ENCODE data around the gene NR2C2AP. TPM values are rescaled to one million over a fixed set of nuclear protein-coding genes. Genes with fewer than 3 reads are reported as not detected.
A peak's percentile ranks its signal among the peaks of the same experiment; 100 is the strongest.
"Not testable (repeated sequence)": the region's sequence is repeated elsewhere in the genome, so short reads cannot be mapped to it uniquely, and the experiment has no call there.

Gene NR2C2AP
- total RNA-seq, 2 experiments from 2014 or later = 34.7 to 46.6 TPM

- Mint-ChIP-seq H3K27ac (no peak overlapping the region), H3K27me3 (peaks cover 6% of the 10 kb centered on the region), H3K9me3 (ENCODE audit: low read depth) (no peaks in the 10 kb centered on the region), H3K36me3 (ENCODE audit: low read depth) (no peaks in the 10 kb centered on the region), H3K4me1 (no peaks in the 10 kb centered on the region), H3K4me3 (no peak overlapping the region)
- ChIA-PET POLR2A (no interaction called here), CTCF (interaction anchor here (0.5 kb wide), 1 partner anchor 68 kb away, joined by 3 read pairs; no protein-coding TSS in a partner anchor)
- DNase-seq = no peak
- ATAC-seq = no peak
- intact Hi-C loops (cut with DNase I, micrococcal nuclease) = no loop called here
Observed at GRCh38 chr19:19226663-19227062, 23.4 kb upstream of the NR2C2AP start.

GRCh38 chr19:19226204-19226603, 23.0 kb upstream of the NR2C2AP start:
- intact Hi-C loops (cut with DNase I, micrococcal nuclease) = no loop called here
- H3K4me3 Mint-ChIP-seq = no peak overlapping the region
- peaks cover 6% of the 10 kb centered on the region for H3K27me3 Mint-ChIP-seq
- ChIA-PET POLR2A (no interaction called here), CTCF (interaction anchor here (1.0 to 2.5 kb wide), 4 partner anchors 52 to 79 kb away, joined by 3 to 11 read pairs (median 4); partner anchors contain the start of gene MEF2B)
- DNase-seq = no peak
- ATAC-seq = no peak
- no peak overlapping the region for H3K27ac Mint-ChIP-seq
- no peaks in the 10 kb centered on the region for H3K36me3 Mint-ChIP-seq (ENCODE audit: low read depth)
- no peaks in the 10 kb centered on the region for H3K9me3 Mint-ChIP-seq (ENCODE audit: low read depth)
- H3K4me1 Mint-ChIP-seq = no peaks in the 10 kb centered on the region

DNA sequence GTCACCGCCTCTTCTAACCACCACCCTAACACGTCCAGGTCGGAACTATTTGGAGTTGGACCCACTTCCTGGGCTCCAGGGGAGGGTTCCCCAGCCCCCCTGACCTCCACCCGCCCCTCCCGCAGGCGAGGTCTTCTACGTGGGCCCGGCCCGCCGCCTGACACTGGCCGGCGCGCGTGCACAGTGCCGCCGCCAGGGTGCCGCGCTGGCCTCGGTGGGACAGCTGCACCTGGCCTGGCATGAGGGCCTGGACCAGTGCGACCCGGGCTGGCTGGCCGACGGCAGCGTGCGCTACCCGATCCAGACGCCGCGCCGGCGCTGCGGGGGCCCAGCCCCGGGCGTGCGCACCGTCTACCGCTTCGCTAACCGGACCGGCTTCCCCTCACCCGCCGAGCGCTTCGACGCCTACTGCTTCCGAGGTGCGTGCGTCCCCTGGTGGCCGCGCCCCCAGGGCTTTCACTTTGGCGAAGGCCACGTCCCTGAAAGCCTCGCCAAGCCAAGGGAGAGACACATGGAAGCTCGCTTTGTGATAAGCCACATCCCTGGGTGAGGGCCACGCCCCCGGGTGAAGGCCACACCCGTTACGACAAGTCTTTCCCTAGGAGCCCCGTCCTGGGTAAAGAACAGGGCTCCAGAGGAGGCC, 21.8 kb upstream of the NR2C2AP start:
- no peaks in the 10 kb centered on the region for H3K36me3 Mint-ChIP-seq (ENCODE audit: low read depth)
- peak; percentile 87 for DNase-seq
- intact Hi-C loops (cut with DNase I, micrococcal nuclease) = loop anchor here (1.0 to 2.0 kb wide), 5 partner anchors 22 to 86 kb away; partner anchors contain the start of genes BORCS8 (in 1 of the 2), NR2C2AP (in 1 of the 2), RFXANK (in 1 of the 2) and TMEM161A (in 1 of the 2)
- ChIA-PET CTCF (interaction anchor here (0.6 to 2.5 kb wide), 7 partner anchors 20 to 80 kb away, joined by 3 to 11 read pairs (median 3); partner anchors contain the start of genes MEF2B and NR2C2AP), POLR2A (interaction anchor here (1.2 kb wide), 1 partner anchor 22 kb away, joined by 4 read pairs; the partner anchor contains the start of gene NR2C2AP)
- H3K4me3 Mint-ChIP-seq = peak overlapping the region; percentile 61
- no peaks in the 10 kb centered on the region for H3K4me1 Mint-ChIP-seq
- no peaks in the 10 kb centered on the region for H3K9me3 Mint-ChIP-seq (ENCODE audit: low read depth)
- H3K27me3 Mint-ChIP-seq = peaks cover 6% of the 10 kb centered on the region
- H3K27ac Mint-ChIP-seq = no peak overlapping the region
- ATAC-seq = peak; percentile 90

DNA sequence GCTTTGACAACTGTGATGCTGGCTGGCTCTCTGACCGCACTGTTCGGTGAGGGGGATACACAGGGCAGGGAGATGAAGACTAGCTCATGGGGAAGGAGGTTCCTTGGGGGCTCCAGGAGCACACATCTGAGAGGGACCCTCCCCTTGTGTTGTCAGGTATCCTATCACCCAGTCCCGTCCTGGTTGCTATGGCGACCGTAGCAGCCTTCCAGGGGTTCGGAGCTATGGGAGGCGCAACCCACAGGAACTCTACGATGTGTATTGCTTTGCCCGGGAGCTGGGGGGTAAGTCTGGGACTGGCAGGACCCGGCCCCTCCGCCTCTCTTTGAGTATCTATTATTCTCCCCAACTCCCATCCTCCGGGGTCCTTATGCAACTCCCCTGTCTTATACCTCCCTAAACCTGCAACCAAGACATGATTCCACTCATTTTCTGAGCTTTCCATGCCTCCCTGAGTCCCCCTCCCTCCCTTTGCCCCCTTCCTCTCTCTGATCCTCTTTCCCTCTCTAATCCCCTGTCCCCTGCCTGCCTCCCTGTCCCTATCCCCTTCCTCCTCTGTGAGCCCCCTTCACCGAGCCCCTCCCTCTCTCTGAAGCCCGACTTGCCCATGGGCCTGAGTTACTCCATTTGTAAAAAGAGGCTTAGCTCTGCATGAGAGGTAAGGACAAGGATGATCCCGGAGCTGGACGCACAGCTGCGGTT, 21.1 kb upstream of the NR2C2AP start:
- H3K4me3 Mint-ChIP-seq = no peak overlapping the region
- POLR2A ChIA-PET = interaction anchor here (1.2 kb wide), 1 partner anchor 21 kb away, joined by 4 read pairs; the partner anchor contains the start of gene NR2C2AP
- ATAC-seq (no peak), DNase-seq (no peak)
- H3K27ac Mint-ChIP-seq = no peak overlapping the region
- no peaks in the 10 kb centered on the region for H3K36me3 Mint-ChIP-seq (ENCODE audit: low read depth)
- CTCF ChIA-PET = interaction anchor here (0.6 to 2.5 kb wide), 3 partner anchors 19 to 722 kb away, joined by 3 to 11 read pairs (median 10); no protein-coding TSS in a partner anchor
- no peaks in the 10 kb centered on the region for H3K4me1 Mint-ChIP-seq
- intact Hi-C loops (cut with DNase I, micrococcal nuclease) = loop anchor here (1.0 to 2.0 kb wide), 2 partner anchors 38 to 86 kb away; partner anchors contain the start of gene TMEM161A (in 1 of the 2)
- H3K9me3 Mint-ChIP-seq (ENCODE audit: low read depth) = no peaks in the 10 kb centered on the region
- H3K27me3 Mint-ChIP-seq = peaks cover 6% of the 10 kb centered on the region

DNA sequence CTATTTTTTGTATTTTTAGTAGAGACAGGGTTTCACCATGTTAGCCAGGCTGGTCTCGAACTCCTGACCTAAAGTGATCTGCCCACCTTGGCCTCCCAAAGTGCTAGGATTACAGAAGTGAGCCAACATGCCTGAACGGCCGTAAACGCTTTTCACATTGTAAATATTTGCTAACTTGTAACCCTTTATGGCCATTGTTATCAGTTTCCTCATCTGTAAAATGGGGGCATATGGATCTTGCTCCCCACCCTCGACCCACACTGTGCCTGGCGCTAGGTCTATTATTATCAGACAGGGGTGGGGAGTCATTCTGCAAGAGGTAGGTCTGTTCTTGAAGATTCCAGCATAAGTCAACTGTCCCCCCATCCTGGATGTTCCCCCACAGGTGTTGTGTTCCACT, 20.4 kb upstream of the NR2C2AP start:
- no peaks in the 10 kb centered on the region for H3K36me3 Mint-ChIP-seq (ENCODE audit: low read depth)
- POLR2A ChIA-PET = no interaction called here
- CTCF ChIA-PET = interaction anchor here (0.6 to 2.5 kb wide), 2 partner anchors 77 to 722 kb away, joined by 3 to 11 read pairs; no protein-coding TSS in a partner anchor
- H3K27ac Mint-ChIP-seq = no peak overlapping the region
- DNase-seq (no peak), ATAC-seq (no peak)
- intact Hi-C loops (cut with DNase I, micrococcal nuclease) = loop anchor here (1.0 to 2.0 kb wide), 2 partner anchors 37 to 85 kb away; partner anchors contain the start of gene TMEM161A (in 1 of the 2)
- H3K9me3 Mint-ChIP-seq (ENCODE audit: low read depth) = no peaks in the 10 kb centered on the region
- H3K4me3 Mint-ChIP-seq = no peak overlapping the region
- no peaks in the 10 kb centered on the region for H3K4me1 Mint-ChIP-seq
- peaks cover 6% of the 10 kb centered on the region for H3K27me3 Mint-ChIP-seq

DNA sequence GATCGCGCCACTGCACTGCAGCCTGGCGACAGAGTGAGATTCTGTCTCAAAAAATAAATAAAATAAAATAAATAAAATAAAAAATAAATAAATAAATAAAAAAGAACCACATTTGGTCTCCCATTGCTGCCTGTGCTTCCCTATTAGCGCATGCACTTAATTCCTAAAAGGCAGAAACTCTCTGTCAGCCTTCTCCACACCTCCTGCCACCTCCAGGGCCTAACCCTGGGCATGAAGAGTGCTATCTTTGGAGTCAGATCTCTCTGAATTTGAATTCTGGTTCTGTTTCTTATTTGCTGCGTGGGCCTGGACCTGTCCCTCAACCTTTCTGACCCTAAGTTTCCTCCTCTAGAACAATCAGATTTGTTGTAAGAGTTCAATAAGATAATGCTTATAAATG, 19.8 kb upstream of the NR2C2AP start:
- POLR2A ChIA-PET = no interaction called here
- ATAC-seq (no peak), DNase-seq (no peak)
- Mint-ChIP-seq H3K9me3 (ENCODE audit: low read depth) (no peaks in the 10 kb centered on the region), H3K27ac (no peak overlapping the region), H3K36me3 (ENCODE audit: low read depth) (no peaks in the 10 kb centered on the region), H3K4me3 (no peak overlapping the region), H3K4me1 (no peaks in the 10 kb centered on the region), H3K27me3 (peaks cover 6% of the 10 kb centered on the region)
- intact Hi-C loops (cut with DNase I, micrococcal nuclease) = no loop called here
- CTCF ChIA-PET = no interaction called here

- peaks cover 10% of the 10 kb centered on the region for H3K27me3 Mint-ChIP-seq
- ATAC-seq; intact Hi-C loops (cut with DNase I, micrococcal nuclease); CTCF ChIA-PET; H3K4me1 Mint-ChIP-seq; H3K4me3 Mint-ChIP-seq; H3K36me3 Mint-ChIP-seq (ENCODE audit: low read depth); POLR2A ChIA-PET; DNase-seq; H3K27ac Mint-ChIP-seq; H3K9me3 Mint-ChIP-seq (ENCODE audit: low read depth): not testable (repeated sequence)
Observed at GRCh38 chr19:19221000-19221399, 17.8 kb upstream of the NR2C2AP start.

DNA sequence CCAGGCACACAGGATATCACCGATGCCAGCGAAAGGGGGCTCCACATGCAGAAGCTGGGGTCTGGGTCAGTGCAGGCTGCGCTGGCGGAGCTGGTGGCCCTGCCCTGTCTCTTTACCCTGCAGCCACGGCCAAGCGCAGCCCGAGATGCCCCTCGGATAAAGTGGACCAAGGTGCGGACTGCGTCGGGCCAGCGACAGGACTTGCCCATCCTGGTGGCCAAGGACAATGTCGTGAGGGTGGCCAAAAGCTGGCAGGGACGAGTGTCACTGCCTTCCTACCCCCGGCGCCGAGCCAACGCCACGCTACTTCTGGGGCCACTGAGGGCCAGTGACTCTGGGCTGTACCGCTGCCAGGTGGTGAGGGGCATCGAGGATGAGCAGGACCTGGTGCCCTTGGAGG, 15.7 kb upstream of the NR2C2AP start:
- H3K36me3 Mint-ChIP-seq (ENCODE audit: low read depth) = no peaks in the 10 kb centered on the region
- CTCF ChIA-PET = interaction anchor here (0.6 to 0.7 kb wide), 2 partner anchors 59 to 352 kb away, joined by 3 to 5 read pairs; no protein-coding TSS in a partner anchor
- ATAC-seq (no peak), DNase-seq (no peak)
- H3K4me3 Mint-ChIP-seq = no peak overlapping the region
- no peak overlapping the region for H3K27ac Mint-ChIP-seq
- no peaks in the 10 kb centered on the region for H3K9me3 Mint-ChIP-seq (ENCODE audit: low read depth)
- peaks cover 17% of the 10 kb centered on the region for H3K27me3 Mint-ChIP-seq
- POLR2A ChIA-PET = no interaction called here
- intact Hi-C loops (cut with DNase I, micrococcal nuclease) = no loop called here
- peaks cover 2% of the 10 kb centered on the region for H3K4me1 Mint-ChIP-seq

DNA sequence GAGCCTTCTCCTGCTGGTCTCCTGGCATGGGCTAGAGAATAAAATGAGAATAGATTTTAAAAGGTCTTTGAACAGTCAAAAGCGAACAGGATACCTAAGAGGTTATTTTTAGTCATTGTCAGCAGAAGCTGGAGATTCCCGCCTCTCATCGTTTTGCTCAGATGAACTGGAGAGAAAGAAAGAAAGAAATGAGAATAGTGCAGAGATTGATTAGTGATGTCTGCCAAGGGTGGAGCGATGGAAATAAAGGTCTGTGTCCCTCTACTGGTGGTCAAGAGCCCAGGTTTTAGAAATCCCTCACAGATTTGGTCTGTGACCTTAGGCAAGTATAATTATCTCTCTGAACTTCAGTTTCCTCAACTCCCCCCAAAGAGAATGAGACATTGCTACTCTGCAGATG, 13.9 kb upstream of the NR2C2AP start:
- CTCF ChIA-PET = interaction anchor here (0.7 to 1.1 kb wide), 3 partner anchors 12 to 24 kb away, joined by 3 to 4 read pairs (median 4); partner anchors contain the start of gene NR2C2AP
- H3K4me1 Mint-ChIP-seq = peaks cover 2% of the 10 kb centered on the region
- H3K27me3 Mint-ChIP-seq = peaks cover 33% of the 10 kb centered on the region
- no peaks in the 10 kb centered on the region for H3K9me3 Mint-ChIP-seq (ENCODE audit: low read depth)
- no peak overlapping the region for H3K27ac Mint-ChIP-seq
- ATAC-seq (peak; percentile 23), DNase-seq (no peak)
- POLR2A ChIA-PET = no interaction called here
- no peak overlapping the region for H3K4me3 Mint-ChIP-seq
- intact Hi-C loops (cut with DNase I, micrococcal nuclease) = no loop called here
- H3K36me3 Mint-ChIP-seq (ENCODE audit: low read depth) = no peaks in the 10 kb centered on the region

DNA sequence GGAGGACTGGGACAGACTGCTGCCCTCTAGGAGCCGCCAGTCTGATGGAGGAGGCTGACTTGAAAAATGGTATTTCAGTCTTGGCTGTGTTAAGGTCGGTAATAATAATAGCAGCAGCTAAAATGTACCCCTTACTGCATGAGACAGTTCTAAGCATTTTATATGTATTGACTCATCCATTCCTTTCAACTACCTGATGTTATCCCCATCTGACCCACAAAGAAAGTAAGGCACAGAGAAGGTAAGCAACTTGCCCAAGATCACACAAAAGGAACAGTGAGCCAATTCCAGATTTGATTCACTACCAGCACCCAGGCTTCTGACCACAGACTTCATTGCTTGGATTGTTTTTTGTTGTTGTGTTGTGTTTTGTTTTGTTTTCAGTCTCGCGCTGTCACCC, 12.6 kb upstream of the NR2C2AP start:
- peaks cover 42% of the 10 kb centered on the region for H3K27me3 Mint-ChIP-seq
- H3K9me3 Mint-ChIP-seq (ENCODE audit: low read depth) = no peaks in the 10 kb centered on the region
- H3K4me3 Mint-ChIP-seq = no peak overlapping the region
- ChIA-PET CTCF (no interaction called here), POLR2A (no interaction called here)
- no peak overlapping the region for H3K27ac Mint-ChIP-seq
- H3K36me3 Mint-ChIP-seq (ENCODE audit: low read depth) = no peaks in the 10 kb centered on the region
- intact Hi-C loops (cut with DNase I, micrococcal nuclease) = no loop called here
- H3K4me1 Mint-ChIP-seq = peaks cover 2% of the 10 kb centered on the region
- no peak for DNase-seq
- ATAC-seq = peak; percentile 30

DNA sequence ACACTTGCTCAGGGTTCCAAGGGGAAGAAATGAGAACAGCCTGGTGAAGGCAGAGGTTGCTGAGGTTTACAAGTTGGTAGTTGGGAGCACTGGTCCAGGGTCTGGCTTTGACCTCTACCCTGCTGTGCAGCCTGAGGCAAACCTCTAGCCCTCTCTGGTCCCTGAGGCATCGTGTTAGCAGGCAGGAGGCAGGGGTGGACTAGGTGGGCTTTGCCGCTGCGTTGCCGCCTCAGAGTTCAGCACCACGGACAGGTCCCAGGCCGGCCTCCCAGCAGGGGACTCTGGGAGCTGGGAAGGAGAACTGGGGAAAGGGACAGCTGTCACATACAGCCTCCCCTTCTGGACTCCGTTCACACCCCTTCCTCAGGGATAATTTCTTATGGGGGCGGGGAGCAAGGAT, 11.7 kb upstream of the NR2C2AP start:
- no peaks in the 10 kb centered on the region for H3K36me3 Mint-ChIP-seq (ENCODE audit: low read depth)
- H3K9me3 Mint-ChIP-seq (ENCODE audit: low read depth) = no peaks in the 10 kb centered on the region
- intact Hi-C loops (cut with DNase I, micrococcal nuclease) = no loop called here
- H3K4me1 Mint-ChIP-seq = peaks cover 2% of the 10 kb centered on the region
- H3K27ac Mint-ChIP-seq = no peak overlapping the region
- ChIA-PET POLR2A (interaction anchor here (0.6 kb wide), 1 partner anchor 239 kb away, joined by 9 read pairs; no protein-coding TSS in a partner anchor), CTCF (interaction anchor here (0.5 kb wide), 1 partner anchor 32 kb away, joined by 3 read pairs; no protein-coding TSS in a partner anchor)
- peak; percentile 42 for ATAC-seq
- peaks cover 44% of the 10 kb centered on the region for H3K27me3 Mint-ChIP-seq
- H3K4me3 Mint-ChIP-seq = no peak overlapping the region
- peak; percentile 65 for DNase-seq
